Type B pancreatic cell (in vitro differentiated cells): ENCODE measurements around the gene CLEC4M. TPM values are rescaled to one million over a fixed set of nuclear protein-coding genes. Genes with fewer than 3 reads are reported as not detected.
"Not testable (repeated sequence)": the region's sequence is repeated elsewhere in the genome, so short reads cannot be mapped to it uniquely, and the experiment has no call there.

Source experiments
- DNase-seq: peaks from one replicate; pipeline ENCODE4 v3.0.0; 2021; ENCODE audit warnings: mixed read lengths; ENCODE audit not compliant: unreplicated experiment; ENCODE audit errors: extremely low spot score
- H3K27ac Mint-ChIP-seq: 2 replicates; pipeline ENCODE4 v1.8.0; 2021; ENCODE audit warnings: mild to moderate bottlenecking, mixed read lengths
- H3K27me3 Mint-ChIP-seq: 2 replicates; pipeline ENCODE4 v1.8.0; 2021; ENCODE audit warnings: mixed read lengths
- H3K36me3 Mint-ChIP-seq: 2 replicates; pipeline ENCODE4 v1.8.0; 2021; ENCODE audit warnings: mixed read lengths
- H3K4me1 Mint-ChIP-seq: one replicate; pipeline ENCODE4 v1.8.0; 2021; ENCODE audit warnings: mixed read lengths; ENCODE audit not compliant: unreplicated experiment
- H3K4me3 Mint-ChIP-seq: 2 replicates; pipeline ENCODE4 v1.8.0; 2021; ENCODE audit warnings: mild to moderate bottlenecking, mixed read lengths
- H3K9me3 Mint-ChIP-seq: 2 replicates; pipeline ENCODE4 v1.8.0; 2021; ENCODE audit warnings: mixed read lengths
- total RNA-seq: library from RNA; stranded (reverse); gene quantifications from 2 replicates; pipeline ENCODE4 v1.2.1, GENCODE V29; 2021; ENCODE audit warnings: low replicate concordance
- TF ChIP-seq, protein P1 (sequence below): fragments of 200-600 bp; sonication (generic); conservative IDR thresholded peaks from 2 replicates; pipeline ENCODE4 v1.5.0; 2021; ENCODE audit warnings: antibody characterized with exemption, mild to moderate bottlenecking

CLEC4M gene
- total RNA-seq, 1 donor from 2014 or later, result 0.48 TPM

DNA sequence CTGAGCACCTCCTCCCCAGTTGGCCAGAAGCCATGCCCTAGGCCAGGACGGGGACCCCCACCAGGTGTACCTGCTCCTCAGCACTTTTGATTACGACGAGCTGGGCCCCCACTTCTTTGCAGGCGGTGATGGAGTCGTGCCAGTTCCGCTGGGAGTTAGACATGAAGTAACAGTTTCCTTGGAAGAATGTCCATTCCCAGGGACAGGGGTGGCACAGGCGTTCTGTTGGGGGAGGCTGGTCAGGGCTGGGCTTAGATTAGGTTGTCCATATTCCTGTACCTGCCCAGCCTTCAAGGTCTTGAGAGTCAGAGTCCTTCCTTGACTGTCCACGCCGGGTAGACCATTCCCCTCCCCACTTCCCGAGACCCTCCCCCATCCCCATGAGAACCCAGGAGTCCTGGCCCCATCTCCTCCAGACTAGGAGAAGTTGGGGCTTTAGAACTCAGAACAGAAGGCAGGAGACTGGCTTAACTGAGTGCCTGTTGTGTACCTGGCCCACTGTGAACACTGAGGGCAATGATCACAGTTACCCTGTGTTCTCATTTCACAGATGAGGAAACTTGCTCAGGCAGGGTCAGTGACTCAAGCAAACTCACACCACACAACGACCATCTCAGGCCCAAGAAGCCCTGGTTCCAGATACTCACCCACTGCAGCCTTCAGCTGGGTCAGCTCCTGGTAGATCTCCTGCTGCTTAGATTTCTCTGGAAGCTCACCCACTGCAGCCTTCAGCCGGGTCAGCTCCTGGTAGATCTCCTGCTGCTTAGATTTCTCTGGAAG, 18.0 kb upstream of the CLEC4M start:
- Mint-ChIP-seq H3K4me3 (no peak overlapping the region), H3K4me1 (no peaks in the 10 kb centered on the region), H3K36me3 (no peaks in the 10 kb centered on the region), H3K27me3 (peaks cover 26% of the 10 kb centered on the region), H3K9me3 (no peaks in the 10 kb centered on the region), H3K27ac (no peak overlapping the region)
- TF ChIP-seq, protein P1, sequence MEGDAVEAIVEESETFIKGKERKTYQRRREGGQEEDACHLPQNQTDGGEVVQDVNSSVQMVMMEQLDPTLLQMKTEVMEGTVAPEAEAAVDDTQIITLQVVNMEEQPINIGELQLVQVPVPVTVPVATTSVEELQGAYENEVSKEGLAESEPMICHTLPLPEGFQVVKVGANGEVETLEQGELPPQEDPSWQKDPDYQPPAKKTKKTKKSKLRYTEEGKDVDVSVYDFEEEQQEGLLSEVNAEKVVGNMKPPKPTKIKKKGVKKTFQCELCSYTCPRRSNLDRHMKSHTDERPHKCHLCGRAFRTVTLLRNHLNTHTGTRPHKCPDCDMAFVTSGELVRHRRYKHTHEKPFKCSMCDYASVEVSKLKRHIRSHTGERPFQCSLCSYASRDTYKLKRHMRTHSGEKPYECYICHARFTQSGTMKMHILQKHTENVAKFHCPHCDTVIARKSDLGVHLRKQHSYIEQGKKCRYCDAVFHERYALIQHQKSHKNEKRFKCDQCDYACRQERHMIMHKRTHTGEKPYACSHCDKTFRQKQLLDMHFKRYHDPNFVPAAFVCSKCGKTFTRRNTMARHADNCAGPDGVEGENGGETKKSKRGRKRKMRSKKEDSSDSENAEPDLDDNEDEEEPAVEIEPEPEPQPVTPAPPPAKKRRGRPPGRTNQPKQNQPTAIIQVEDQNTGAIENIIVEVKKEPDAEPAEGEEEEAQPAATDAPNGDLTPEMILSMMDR, result no peak
- no peak for DNase-seq

DNA sequence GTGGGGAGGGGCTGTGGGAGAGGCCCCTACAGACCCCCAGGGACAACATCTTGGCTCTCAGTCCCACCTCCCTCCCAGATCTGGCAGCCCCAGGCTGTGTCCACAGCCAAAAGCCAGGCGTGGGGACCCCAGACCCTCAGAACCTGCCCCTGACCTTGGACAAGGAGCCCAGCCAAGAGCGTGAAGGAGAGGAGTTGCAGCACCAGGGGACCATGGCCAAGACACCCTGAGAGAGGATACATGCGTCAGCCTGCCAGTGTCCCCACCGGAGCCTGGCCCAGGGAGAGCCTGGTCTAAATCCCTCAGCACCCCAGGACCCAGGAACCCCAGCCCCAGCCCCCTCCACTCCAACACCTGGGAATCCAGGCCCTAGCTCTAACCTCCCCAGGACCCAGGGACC, 16.7 kb upstream of the CLEC4M start:
- H3K36me3 Mint-ChIP-seq, H3K4me1 Mint-ChIP-seq, H3K27ac Mint-ChIP-seq, H3K9me3 Mint-ChIP-seq, H3K4me3 Mint-ChIP-seq, DNase-seq: not testable (repeated sequence)
- peaks cover 16% of the 10 kb centered on the region for H3K27me3 Mint-ChIP-seq

DNA sequence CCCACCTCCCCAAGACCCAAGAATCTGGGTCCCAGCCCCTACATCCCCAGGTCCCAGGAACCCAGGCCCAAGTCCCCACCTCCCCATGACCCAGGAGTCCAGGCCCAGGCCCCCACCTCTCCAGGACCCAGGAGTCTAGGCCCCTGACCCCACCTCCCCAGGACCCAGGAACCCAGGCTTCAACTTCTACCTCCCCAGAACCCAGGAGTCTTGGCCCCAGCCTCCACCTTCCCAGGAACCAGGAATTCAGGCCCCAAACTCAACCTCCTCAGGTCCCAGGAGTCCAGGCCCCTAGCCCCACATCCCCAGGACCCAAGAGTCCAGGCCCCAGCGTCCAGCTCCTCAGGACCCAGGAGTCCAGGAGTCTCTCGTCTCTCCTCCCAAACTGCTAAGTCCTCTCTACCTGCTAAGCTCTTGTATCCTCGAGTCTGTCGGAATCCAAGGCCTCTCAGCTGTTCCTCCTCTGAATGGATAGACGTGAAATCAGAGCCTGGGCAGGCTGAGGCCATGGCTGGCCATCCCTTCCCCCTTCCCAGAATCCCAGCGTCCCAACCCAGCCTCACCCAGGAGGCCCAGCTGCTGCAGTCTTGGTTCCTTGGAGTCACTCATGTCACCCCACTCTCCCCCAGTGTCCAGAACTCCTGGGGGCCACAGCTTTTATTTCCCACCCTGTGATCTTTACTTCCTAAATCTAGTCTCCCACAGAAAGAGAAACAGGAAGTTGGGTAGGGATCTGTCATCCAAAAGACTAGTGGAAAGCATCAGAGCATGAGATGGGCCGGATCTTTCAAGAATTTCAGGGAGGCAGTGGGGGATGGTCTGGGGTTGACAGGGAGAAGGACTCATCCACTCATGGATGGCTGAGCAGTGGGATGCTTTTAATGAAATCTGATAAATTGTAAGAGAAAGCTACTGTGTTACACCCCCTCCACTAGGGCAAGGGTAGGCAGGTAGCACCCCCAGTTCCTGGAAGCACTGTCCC, 15.8 kb upstream of the CLEC4M start, which contains the start of gene CD209:
Gene CD209 (minus strand): TSS at position 632 of the 982 bp plus-strand sequence. CDS start 23 bp downstream, at position 609.
- H3K4me3 Mint-ChIP-seq, result no peak within 1 kb of the TSS
- H3K27ac Mint-ChIP-seq, result no peak within 1 kb of the TSS
- no peaks in the 10 kb centered on the region for H3K9me3 Mint-ChIP-seq
- H3K36me3 Mint-ChIP-seq, result no peaks in the 10 kb centered on the region
- TF ChIP-seq, protein P1, result no peak
- no peaks in the 10 kb centered on the region for H3K4me1 Mint-ChIP-seq
- DNase-seq, result no peak
- peaks cover 11% of the 10 kb centered on the region for H3K27me3 Mint-ChIP-seq

DNA sequence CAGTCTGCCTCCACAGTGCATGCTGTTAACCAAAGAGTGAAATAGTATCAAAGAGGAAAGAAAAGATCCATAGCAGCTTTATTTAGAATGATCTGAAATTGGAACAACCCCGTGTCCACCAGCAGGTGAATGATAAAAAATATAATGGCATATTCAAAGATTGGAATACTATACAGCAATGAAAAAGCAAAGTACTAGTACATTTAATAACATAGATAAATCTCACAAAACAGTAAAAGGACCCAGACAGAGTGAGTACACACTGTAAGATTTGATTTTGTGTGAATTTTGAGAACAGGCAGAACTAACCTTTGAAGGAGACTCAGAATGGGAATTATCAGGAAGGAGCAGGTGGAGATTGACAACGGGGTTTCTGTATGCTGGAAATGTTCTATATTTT, 14.9 kb upstream of the CLEC4M start:
- no peak for DNase-seq
- H3K9me3 Mint-ChIP-seq, result no peaks in the 10 kb centered on the region
- no peak overlapping the region for H3K27ac Mint-ChIP-seq
- no peaks in the 10 kb centered on the region for H3K36me3 Mint-ChIP-seq
- peaks cover 6% of the 10 kb centered on the region for H3K27me3 Mint-ChIP-seq
- H3K4me3 Mint-ChIP-seq, result no peak overlapping the region
- H3K4me1 Mint-ChIP-seq, result no peaks in the 10 kb centered on the region
- TF ChIP-seq, protein P1, result no peak

DNA sequence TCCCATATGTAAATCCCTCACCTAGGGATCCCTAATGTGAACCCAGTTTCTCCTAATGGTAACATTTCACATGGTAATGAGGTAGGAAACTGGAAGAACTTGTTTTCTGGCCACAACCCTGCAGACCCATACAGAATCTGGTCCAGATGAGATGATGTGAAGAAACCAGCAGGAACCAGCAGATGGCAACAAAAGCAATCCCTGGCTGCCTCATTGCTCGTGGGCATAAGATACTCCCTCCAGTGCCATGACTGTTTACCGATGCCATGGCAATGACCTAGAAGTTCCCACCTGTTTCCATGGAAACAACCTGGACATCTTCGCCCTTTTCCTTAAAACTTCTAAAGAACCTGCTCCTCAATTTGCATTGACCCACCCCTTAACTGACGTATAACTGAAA, 14.3 kb upstream of the CLEC4M start:
- Mint-ChIP-seq H3K27ac (no peak overlapping the region), H3K9me3 (no peaks in the 10 kb centered on the region), H3K27me3 (peaks cover 3% of the 10 kb centered on the region), H3K36me3 (no peaks in the 10 kb centered on the region), H3K4me1 (no peaks in the 10 kb centered on the region), H3K4me3 (no peak overlapping the region)
- no peak for DNase-seq
- TF ChIP-seq, protein P1, result no peak
